Fibroblast of gingiva (primary cell): Measurements from ENCODE around the gene NRROS.
A peak's percentile ranks its signal among the peaks of the same experiment; 100 is the strongest.
"Not testable (repeated sequence)": the region's sequence is repeated elsewhere in the genome, so short reads cannot be mapped to it uniquely, and the experiment has no call there.

Experiments
- DNase-seq: peaks from one replicate; pipeline ENCODE4 v3.0.0-alpha.2; 2011; ENCODE audit warnings: low read depth

The NRROS gene

DNA sequence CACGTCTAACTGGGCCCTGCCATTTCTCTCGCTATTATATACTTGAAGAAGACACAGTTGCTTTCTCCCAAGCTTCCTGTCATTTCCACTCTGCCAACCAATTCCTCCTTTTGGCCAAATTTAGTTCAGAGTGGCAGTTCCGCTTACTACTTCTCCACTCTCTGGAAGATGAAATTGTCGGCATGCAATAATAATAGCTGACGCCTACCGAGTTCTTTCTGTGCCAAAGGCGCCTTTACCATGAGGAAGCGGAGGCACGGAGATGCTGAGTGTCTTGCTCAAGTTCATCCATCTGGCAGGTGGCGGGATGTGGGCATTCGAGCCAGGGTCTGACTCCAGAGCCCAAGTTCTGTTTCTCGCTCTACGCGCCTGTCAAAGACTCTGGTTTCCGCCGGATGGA, 14.6 kb upstream of the NRROS start:
- DNase-seq = no peak

DNA sequence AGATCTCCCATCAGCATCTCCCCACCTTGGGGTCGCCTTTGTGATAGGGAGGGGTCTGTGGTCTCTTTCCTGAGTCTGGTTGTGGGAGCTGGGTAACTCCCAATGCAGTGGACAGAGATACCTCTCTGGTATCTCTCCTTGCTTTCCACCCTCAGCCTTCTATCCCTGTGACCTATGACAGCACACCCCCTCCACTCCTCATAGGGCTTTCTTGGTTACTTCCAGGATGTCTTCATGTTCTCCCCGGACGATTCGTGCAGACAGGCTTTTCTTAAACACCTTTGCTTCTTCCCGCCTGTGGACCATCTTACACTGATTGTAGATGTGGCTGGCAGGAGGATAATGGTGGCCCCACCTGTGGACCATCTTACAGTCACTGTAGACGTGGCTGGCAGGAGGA, 14.2 kb upstream of the NRROS start:
- no peak for DNase-seq

DNA sequence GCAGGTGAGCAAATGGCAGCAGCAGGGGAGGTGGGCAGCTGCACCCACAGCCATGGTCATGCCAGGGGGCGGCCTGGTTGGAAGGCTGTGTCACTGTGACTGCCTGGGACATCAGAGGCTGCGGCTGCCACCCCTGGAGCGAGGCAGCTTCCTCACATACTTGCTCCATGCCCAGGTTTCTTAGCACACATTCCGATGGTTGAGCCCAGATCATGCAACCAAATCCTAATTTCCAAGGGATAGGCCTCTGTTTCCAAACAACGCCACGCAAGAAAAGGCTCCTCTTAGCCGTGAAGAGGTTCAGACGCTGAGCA, 11.6 kb upstream of the NRROS start:
- no peak for DNase-seq

DNA sequence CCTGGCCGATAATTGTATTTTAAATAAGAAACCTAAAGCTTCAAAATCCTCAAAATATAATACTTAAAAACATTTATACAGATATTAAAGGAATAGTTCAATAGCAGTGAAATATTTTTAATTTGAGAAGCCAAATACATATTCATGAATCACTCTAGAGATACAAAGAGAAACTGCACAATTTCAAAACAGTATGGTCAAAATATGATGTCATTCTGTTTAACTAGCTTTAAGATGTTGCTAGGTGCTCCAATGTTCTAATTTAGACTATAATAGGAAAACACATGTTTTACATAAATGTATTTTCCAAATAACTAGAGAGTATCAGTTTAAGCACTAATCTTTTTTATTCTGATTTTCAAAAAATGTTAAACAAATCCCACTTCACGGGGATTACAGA, 10.3 kb upstream of the NRROS start:
- DNase-seq = no peak

DNA sequence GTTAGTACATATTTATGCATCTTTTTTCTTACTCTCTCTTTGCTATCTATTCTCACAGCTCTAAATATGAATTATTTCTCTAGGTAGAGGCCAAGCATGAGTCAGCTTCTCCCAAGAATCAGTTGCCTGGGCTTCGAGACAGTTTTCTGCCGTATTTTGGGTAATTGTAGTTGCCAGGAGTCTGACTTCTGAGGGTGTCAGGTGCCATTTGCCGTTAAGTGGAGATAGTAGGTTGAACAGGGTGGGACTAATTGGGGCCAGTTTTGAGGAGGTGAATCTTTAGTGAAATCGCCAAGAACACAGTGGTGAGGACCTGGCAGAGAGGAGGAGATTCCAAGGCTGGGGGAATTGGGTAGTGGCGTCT, 7.8 kb upstream of the NRROS start:
- DNase-seq = no peak

DNA sequence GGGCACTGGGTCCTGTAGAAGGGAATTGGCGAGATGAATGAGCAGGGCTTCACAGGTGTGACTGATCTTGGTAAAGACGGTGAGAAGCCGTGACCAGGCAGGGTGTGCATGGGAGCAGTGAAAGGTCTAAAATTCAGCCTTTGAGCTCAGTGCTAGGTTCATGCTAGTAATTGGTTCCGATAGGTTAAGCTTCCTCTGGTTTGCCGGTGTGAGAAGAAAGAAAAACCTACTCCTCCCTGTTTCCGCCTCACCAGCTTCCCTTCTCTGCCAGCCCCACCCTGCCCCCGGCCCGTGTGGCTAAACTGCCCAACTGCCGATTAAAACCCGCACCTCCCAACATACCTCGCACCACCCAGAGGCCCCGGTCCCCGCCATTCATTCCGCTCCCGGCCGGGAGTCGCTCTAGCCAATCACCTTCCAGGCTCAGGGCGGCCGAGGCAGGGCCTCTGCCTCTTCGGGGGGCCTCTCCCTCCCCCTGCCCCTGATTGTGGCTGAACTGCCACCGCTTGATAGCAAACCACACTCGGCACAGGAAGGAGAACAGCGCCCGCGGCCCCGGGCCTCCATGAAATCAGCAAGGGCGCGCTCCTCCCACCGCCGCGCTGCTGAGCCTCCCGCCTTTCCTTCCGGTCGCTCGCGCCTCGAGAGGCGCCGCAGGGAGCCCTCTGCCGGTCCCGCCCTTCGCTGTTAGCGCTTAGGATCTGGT, 7.3 kb upstream of the NRROS start:
- peak; percentile 61 for DNase-seq

DNA sequence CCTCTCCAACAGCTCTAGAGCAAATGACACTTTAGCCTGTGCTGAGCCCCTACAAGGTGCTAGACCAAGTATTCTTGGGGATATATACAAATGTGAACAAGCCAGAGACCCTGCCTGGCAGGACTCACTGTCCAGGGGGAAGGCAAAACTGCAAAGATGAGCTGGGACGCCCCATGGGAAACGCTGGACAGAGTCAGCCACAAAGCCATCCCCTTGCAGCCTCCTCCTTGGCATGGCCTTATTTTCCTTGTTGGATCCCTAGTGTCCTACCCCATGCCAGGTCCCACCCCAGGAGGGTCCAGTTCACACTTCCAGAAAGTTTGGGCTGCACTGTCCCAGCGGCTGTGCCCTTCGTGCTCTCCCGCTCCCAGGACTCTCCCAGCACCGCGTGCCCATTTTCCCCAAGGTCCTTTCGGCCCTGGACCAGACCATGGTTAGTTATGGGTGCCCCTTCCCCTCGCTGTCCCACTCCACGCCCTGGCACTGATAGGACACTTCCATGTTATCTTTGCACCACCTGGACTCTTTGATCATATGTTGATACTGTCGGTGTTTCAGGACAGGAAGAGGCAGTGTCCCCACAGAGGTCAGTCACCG, 5.8 kb upstream of the NRROS start:
- DNase-seq = no peak

DNA sequence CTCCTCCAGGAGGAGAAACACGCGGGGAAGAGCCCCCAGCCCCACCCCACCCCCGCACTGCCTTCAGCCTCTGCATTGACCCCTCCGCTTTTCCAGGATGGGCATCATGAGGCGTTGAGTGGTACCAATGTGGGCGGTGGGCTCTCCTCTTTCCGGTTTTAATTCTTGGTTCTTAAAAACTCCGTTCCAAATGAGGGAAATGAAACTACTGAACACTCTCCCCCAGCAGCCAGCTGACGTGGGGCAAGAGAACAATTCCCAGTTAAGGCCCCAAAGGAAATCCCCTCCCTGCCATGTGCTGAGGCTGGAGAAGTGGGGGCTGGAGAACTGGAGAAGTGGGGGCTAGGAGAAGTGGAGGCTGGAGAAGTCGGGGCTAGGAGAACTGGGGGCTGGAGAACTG, 5.3 kb upstream of the NRROS start:
- no peak for DNase-seq

DNA sequence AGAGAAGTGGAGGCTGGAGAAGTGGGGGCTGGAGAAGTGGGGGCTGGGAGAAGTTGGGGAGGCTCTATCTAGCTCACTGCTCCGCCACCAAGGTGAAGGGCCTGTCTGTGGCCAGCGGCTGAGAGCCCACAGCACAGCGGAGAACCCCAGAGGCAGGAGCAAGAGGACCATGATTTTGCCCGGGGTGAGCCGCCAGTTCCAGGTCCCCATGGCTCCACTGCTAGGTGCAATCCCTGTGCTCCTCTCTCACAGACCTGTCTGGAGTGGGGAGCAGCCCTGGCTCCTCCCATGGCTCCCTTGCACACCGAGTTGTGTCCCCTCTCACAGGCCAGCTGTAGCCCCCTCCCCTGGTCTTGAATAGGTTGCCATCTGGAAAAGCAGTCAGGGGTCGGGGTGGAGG, 4.7 kb upstream of the NRROS start:
- DNase-seq = no peak

DNA sequence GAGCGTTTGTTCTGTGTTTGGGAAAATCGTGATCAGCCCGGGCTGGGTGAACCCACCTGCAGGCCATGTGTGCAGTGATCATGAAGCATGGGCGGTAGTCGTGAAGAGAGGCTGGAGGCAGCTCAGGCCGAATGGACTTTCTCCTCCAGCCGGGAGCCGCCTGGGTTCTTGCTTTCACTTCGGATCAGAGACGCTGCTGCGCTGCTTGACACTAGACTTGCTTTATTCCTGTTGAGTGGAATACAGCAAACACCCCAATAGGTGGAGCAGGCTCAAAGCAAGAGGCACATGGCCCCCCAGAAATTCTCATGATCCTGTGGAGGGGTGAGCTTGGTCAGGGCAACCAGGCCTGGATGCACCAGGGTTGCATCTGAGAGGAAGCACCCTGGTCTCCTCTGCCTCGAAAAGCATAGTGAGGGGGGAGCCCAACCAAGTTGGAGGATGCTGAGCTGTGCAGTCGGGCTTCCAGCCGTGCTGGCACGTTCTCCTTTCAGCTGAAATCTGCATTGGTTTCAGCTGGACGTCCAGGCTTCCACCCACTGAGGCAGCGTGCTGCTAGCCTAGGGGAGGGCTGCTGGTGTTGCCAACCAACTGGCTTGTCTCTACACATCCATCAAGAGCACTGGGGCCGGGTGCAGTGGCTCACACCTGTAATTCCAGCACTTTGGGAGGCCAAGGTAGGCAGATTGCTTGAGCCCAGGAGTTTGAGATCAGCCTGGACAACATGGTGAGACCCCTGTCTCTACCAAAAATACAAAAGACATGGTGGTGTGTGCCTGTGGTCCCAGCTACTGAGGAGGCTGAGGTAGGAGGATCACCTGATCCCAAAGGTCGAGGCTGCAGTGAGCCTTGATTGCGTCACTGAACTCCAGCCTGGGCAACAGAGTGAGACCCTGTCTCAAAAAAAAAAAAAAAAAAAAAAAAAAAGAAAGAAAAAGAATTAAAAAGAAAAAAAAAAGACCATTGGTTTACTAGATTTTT, 2.8 kb upstream of the NRROS start:
- no peak for DNase-seq

DNA sequence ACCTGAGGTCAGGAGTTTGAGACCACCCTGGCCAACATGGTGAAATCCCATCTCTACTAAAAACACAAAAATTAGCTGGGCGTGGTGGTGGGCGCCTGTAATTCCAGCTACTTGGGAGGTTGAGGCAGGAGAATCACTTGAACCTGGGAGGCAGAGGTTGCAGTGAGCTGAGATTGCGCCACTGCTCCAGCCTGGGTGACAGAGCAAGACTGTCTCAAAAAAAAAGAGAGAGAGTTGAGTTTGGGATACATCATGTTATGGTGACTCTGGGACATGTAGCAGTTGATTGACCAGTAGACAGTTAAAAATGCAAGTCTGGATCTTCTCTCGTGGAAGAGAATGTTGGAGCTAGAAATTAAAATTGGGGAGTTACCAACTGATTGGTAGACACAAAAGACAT, 1.6 kb upstream of the NRROS start:
- not testable (repeated sequence) for DNase-seq

DNA sequence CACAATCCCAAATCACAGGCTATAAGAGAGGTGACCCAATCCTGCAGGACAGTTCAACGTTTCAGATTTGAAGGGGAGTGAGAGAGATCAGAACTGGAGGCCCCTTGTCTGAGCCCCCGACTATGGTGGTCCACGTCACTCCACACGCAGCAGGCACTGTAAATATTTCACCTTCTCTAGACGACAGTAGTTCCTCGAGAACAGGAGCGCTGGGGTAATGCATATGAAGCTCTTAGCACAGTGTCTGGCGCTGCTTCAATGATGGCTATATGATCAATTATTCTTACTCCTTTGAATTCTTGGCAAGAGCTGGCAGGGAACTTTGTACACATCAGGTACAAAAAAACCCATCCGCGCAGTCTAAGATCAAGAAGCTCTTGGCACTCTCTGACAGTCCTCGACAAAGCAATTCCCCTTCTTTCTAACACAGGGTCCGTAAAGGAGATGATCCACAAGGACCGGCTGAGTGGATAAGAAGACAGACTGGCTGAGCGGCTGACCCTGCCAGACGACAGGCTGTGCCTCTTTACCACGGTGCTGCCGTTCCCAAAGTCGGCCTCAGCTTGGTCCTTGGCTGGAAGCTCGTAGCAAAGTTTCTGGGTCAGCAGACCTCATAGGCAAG, 522 bp upstream of the NRROS start:
- no peak for DNase-seq

DNA sequence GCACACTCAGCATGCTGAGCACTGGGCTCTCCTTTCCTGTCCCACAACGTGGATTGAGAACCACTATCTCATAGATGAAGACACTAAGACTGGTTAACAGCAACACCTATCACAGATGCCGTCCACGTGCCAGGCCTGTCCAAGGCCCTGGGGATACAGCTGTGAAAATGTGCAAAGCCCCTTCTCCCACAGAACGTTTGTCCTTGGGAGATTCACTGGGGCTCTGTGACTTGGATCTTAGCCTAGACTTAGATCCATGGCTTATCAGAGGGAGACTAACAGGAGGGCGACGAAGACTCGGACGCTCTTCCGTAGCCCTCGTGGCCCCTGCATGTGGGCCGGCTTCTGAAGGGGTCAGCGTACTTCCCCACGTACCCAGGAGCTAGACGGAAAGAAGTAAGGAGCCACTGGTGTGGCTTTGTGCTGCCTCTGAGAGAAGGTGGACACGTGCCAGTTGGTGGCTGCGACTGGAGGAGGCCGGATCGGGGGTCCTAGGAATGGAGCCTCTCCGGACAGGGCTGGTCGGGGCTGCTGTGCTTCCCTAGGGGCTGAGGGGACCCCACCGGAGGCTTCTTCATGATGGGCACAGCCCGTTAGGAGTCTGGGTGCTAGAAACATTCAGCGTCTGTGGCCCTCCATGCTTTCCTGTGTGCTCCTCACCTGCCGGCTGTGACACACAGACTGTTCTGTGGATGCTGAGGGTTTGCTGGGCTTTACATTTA, 964 bp downstream of the NRROS start:
- no peak for DNase-seq

DNA sequence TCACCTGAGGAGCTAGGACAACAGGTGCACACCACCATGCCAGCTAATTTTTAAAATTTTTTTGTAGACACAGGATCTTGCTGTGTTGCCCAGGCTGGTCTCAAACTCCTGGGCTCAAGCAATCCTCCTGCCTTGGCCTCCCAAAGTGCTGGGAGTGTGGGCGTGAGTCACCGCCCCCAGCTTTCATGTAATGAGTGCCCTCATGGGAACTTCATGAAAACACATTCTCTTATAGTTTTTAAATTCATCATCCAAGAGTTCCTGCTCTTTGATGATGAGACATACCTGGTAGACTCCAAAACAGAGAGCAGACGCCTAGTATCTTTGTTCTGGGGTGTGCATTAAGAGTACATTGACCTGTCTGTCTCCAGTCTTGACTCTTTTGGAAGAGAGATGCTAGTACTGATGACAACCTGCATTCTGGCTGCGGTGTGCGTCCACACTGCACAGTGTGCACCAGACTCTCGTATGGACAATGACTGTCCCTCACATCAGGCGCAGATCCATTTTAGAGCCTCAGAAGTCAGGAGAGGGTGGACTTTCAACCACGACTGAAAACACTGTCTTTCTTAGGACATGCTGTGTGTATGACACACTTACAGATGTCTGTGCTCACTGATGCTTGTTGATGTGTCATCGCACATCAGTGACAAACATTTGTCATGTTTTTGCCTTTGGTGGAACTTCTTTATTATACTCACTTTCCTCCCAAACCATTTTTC, 2.0 kb downstream of the NRROS start:
- no peak for DNase-seq

DNA sequence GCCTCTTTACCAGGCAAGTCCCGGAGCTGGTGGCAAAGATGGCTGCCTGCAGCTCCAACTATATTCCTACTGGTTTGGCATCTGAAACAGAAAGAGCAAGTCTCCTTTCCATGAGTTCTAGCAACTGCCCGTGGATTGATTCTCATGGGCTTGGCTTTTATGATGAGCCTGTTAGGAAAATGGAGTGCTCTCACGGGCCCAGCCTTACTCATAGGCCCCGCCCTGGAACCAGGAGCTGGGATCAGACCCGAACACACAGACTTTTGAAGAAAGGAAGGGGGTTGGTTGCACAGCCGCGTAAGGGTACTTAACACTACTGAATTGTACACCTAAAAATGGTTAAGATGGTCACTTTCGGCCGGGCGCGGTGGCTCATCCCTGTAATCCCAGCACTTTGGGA, 2.9 kb downstream of the NRROS start:
- no peak for DNase-seq

DNA sequence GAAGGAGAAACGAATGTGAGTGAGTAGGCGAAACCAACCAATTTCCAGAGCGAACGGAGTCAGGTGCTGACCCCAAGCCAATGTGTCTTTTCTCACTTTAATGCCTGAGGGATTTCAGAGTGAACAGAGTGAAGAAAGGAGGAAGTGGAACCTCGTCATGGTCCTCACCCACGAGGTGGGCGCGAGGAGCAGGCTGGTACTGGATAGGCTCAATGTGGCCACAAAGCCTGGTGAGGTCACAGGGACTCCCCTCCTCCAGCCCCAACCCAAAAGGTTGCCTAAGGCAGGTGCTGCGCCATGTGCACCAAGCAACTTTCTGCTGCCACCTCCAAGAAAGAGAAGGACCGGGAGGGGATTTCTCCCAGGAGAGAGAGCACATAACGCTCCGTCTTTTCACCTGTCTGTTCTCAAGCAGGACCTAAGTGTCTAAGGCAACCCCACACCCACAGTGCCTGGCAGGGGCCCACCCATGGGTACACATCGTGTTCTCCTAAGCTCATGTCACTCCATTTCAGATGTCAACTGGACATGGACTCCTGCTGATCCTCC, 3.8 kb downstream of the NRROS start:
- no peak for DNase-seq

DNA sequence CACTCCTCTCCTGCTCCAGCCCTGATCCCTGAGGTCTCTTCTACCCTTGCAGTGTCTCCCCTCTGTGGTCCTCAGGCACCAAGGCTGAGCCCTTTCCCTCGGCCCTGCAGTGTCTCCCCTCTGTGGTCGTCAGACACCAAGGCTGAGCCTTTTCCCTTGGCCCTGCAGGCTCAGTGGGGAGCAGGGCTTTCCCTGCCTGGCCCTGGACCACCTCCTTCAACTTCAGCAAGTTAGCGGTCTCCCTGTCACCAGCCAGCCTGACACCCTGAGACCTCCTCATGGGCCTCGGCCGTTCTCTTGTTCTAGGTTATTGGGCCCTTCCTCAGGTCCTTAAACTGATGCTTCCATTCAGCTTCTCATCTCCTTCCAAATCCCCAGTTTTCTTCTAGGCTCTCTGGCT, 4.3 kb downstream of the NRROS start:
- no peak for DNase-seq

DNA sequence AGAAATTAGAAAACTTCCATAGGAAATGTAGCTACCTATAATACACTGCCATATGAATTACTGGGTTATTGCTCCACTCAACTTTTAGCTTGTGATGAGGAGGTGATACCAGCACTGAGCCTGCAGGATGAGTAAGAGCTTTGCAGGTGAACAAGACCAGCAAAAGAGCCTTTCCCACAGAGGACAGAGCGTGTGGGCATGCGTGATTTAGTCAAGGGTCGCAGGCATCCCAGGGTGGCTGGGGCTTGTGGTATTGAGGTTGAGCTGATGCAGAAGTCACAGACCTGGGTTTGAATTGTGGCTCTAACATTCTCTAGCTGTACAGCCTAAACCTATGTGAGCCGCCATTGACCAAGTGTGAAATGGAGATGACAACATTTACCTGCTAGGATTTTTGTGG, 5.6 kb downstream of the NRROS start:
- no peak for DNase-seq

DNA sequence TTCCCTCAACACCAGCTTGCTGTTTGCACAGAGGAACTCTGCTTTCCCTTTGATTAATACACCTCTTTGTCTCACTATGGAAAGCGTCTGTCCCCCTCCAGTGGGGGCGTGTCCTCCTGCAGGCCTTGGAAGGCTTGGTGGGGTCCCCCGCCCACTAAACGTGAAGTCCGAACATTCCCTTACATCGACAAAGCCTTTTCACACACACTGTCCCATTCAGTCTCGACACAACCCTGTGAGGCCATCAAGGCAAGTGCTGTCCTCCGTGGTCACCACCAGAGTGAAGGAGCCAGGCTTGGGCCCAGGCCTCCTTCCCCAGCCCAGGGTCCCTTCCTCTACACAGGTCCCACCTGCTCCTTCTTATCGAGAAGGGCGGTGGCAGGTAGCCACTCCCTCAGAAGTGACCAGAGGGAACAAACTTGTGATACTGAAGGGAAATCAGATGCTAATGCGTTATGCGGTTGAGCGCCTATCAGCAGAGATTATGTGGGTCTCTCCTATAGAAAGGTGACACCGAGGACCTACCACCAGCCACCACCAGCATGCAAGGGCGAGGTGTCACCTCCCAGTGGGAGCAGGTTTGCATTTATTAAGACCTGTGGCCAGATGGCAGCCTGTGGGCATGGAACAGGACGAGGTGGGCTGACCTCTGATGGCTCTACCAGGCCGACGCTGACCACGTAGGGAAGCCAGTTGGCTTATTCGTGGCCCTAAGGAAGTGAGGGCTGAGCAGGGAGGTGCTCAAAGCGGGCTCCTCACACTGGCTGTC, 6.6 kb downstream of the NRROS start:
- DNase-seq = no peak

DNA sequence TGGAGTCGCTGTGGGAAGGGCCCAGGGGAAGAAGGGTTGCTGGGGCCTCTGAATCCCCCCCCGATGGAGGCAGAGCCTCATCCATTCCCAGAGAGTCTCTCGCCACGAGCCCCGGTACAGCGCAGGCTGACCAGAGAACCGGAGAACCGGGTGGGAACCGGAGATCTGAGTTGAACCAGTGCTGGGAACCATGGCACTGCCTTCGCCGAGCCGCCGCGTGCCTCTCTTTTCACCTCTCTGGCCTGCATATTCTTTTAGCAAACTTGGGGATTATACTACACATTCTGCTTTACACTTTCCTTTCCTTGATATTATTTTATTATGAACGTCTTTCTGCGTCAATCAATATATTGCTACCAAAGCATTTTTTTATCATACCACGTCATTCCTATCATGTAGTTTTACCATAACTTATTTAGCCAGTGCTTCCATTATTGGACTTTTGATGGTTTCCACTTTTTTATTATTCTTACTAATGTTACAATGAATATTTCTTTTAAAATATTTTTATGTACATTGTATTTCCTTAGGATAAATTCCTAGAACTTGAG, 7.2 kb downstream of the NRROS start:
- no peak for DNase-seq
